ENCODE measurements around the gene ELFN1. TPM values are rescaled to one million over a fixed set of nuclear protein-coding genes. Genes with fewer than 3 reads are reported as not detected.

ELFN1 gene
- polyA plus RNA-seq, 4 donors: 10.8 to 17.3 (median 11.6) TPM

GRCh38 chr7:1675036-1675671 lies 5.1 kb downstream of the ELFN1 start:
- DNase-seq (ENCODE audit: low read depth in 4 of 4, low spot score in 3 of 4): no peak

GRCh38 chr7:1675673-1676549 lies 5.8 kb downstream of the ELFN1 start:
- DNase-seq (ENCODE audit: low read depth in 4 of 4, low spot score in 3 of 4): no peak

GRCh38 chr7:1676550-1677078 lies 6.5 kb downstream of the ELFN1 start:
- DNase-seq (ENCODE audit: low read depth in 4 of 4, low spot score in 3 of 4): no peak

- DNase-seq (ENCODE audit: low read depth in 4 of 4, low spot score in 3 of 4): no peak
Observed at GRCh38 chr7:1677206-1678080, 7.4 kb downstream of the ELFN1 start.

GRCh38 chr7:1678081-1678543 lies 8.0 kb downstream of the ELFN1 start:
- DNase-seq (ENCODE audit: low read depth in 4 of 4, low spot score in 3 of 4): no peak

GRCh38 chr7:1678571-1679325 lies 8.7 kb downstream of the ELFN1 start:
- no peak for DNase-seq (ENCODE audit: low read depth in 4 of 4, low spot score in 3 of 4)

- DNase-seq (ENCODE audit: low read depth in 4 of 4, low spot score in 3 of 4): no peak
Observed at GRCh38 chr7:1679326-1679965, 9.4 kb downstream of the ELFN1 start.

GRCh38 chr7:1679966-1680730 lies 10.1 kb downstream of the ELFN1 start:
- no peak for DNase-seq (ENCODE audit: low read depth in 4 of 4, low spot score in 3 of 4)

- no peak for DNase-seq (ENCODE audit: low read depth in 4 of 4, low spot score in 3 of 4)
Observed at GRCh38 chr7:1681581-1681980, 11.5 kb downstream of the ELFN1 start.

- no peak for DNase-seq (ENCODE audit: low read depth in 4 of 4, low spot score in 3 of 4)
Observed at GRCh38 chr7:1685000-1685624, 15.0 kb downstream of the ELFN1 start.

- no peak for DNase-seq (ENCODE audit: low read depth in 4 of 4, low spot score in 3 of 4)
Observed at GRCh38 chr7:1688542-1688941, 18.5 kb downstream of the ELFN1 start.

GRCh38 chr7:1689311-1689710 lies 19.2 kb downstream of the ELFN1 start:
- DNase-seq (ENCODE audit: low read depth in 4 of 4, low spot score in 3 of 4): no peak

- no peak for DNase-seq (ENCODE audit: low read depth in 4 of 4, low spot score in 3 of 4)
Observed at GRCh38 chr7:1690359-1690958, 20.4 kb downstream of the ELFN1 start.

- no peak for DNase-seq (ENCODE audit: low read depth in 4 of 4, low spot score in 3 of 4)
Observed at GRCh38 chr7:1691096-1691495, 21.0 kb downstream of the ELFN1 start.

- DNase-seq (ENCODE audit: low read depth in 4 of 4, low spot score in 3 of 4): peak in 3 of 4 donors; percentile 72 to 80 (median 79)
Observed at GRCh38 chr7:1691601-1692514, 21.8 kb downstream of the ELFN1 start.

- DNase-seq (ENCODE audit: low read depth in 4 of 4, low spot score in 3 of 4): no peak
Observed at GRCh38 chr7:1692515-1693418, 22.7 kb downstream of the ELFN1 start.
